CD4-positive, alpha-beta T cell (primary cell): ENCODE data around the gene CAMTA1. TPM values are rescaled to one million over a fixed set of nuclear protein-coding genes. Genes with fewer than 3 reads are reported as not detected.

ENCODE experiments used
- ATAC-seq: fragments of 200-7000 bp; cut with Tn5 transposase; one replicate; pipeline ENCODE4 v1.10.0; 2022; ENCODE audit warnings: mild to moderate bottlenecking; ENCODE audit not compliant: poor library complexity
- CTCF ChIA-PET: fragments of 350-600 bp; sonication (Branson Sonifier 250); formaldehyde crosslinking; loops from one replicate; lab custom pipeline; 2021; ENCODE audit warnings: antibody characterized with exemption, inconsistent platforms; lab: Charles Lee
- POLR2A ChIA-PET: fragments of 350-600 bp; sonication (Branson Sonifier 250); formaldehyde crosslinking; loops from one replicate; lab custom pipeline; 2021; ENCODE audit warnings: antibody characterized with exemption, inconsistent platforms; lab: Charles Lee
- DNase-seq, 14 experiments: peaks; one replicate each; pipeline ENCODE4 v3.0.0-alpha.2; 2013 to 2020; ENCODE audit warnings: mixed read lengths in 2 of 14
- H3K27ac ChIP-seq, 2 donors: one replicate each; pipeline versions ENCODE4 v1.5.1 to v1.7.0; 2013; ENCODE audit warnings: low read length in 2 of 2, low read depth in 1 of 2, mild to moderate bottlenecking in 1 of 2
- H3K27me3 ChIP-seq, 2 experiments: 1 replicate in 1 of 2; 2 replicates in 1 of 2; pipeline versions ENCODE4 v1.6.1 to v1.7.0; 2013; ENCODE audit warnings: low read length in 2 of 2, control low read depth in 1 of 2, mild to moderate bottlenecking in 1 of 2, moderate library complexity in 1 of 2; ENCODE audit not compliant: insufficient read depth in 2 of 2, control insufficient read depth in 1 of 2
- H3K36me3 ChIP-seq: one replicate; pipeline ENCODE4 v1.6.1; 2013; ENCODE audit warnings: low read length, control low read depth; ENCODE audit not compliant: insufficient read depth
- H3K4me1 ChIP-seq: one replicate; pipeline ENCODE4 v1.6.1; 2013; ENCODE audit warnings: low read length, control low read depth; ENCODE audit not compliant: insufficient read depth
- H3K4me3 ChIP-seq: one replicate; pipeline ENCODE4 v1.5.1; 2013; ENCODE audit warnings: mild to moderate bottlenecking, low read length, moderate library complexity
- H3K9me3 ChIP-seq, 2 experiments: 1 replicate in 1 of 2; 2 replicates in 1 of 2; pipeline versions ENCODE4 v1.6.1 to v1.7.0; 2013; ENCODE audit warnings: low read length in 2 of 2, mild to moderate bottlenecking in 2 of 2, control low read depth in 1 of 2, moderate library complexity in 1 of 2; ENCODE audit not compliant: control insufficient read depth in 1 of 2, insufficient read depth in 1 of 2
- H3K27ac Mint-ChIP-seq: one replicate; pipeline ENCODE4 v1.8.0; 2020; ENCODE audit warnings: mixed read lengths
- H3K27me3 Mint-ChIP-seq: one replicate; pipeline ENCODE4 v1.8.0; 2021; ENCODE audit warnings: mixed read lengths
- H3K36me3 Mint-ChIP-seq: one replicate; pipeline ENCODE4 v1.8.0; 2021; ENCODE audit warnings: low read depth, mixed read lengths
- H3K4me1 Mint-ChIP-seq: one replicate; pipeline ENCODE4 v1.8.0; 2021; ENCODE audit warnings: low read depth, mixed read lengths
- H3K4me3 Mint-ChIP-seq: one replicate; pipeline ENCODE4 v1.8.0; 2020; ENCODE audit warnings: mild to moderate bottlenecking, mixed read lengths
- H3K9me3 Mint-ChIP-seq: one replicate; pipeline ENCODE4 v1.8.0; 2020; ENCODE audit warnings: mixed read lengths
- CTCF ChIP-seq: fragments of 200-600 bp; IDR thresholded peaks from one replicate; pipeline ENCODE4 v1.8.0; 2022; ENCODE audit warnings: antibody characterized with exemption, mild to moderate bottlenecking
- intact Hi-C, 2 experiments: fragments of 100-400 bp; cut with DNase I in 1 of 2; cut with micrococcal nuclease in 1 of 2; formaldehyde crosslinking; loops; one replicate each; pipeline versions ENCODE4 v1.15.1 to v1.9.0; 2023 to 2025; cut with DNase I, micrococcal nuclease
- total RNA-seq, 174 experiments: library from RNA in 2 of 174; stranded (reverse) in 2 of 174; gene quantifications; one replicate each; pipeline ENCODE4 v1.2.3 and lab custom pipeline; 2021 to 2026

CAMTA1 gene
- total RNA-seq, 2 experiments from 2014 or later: 38.6 to 39.3 TPM

DNA sequence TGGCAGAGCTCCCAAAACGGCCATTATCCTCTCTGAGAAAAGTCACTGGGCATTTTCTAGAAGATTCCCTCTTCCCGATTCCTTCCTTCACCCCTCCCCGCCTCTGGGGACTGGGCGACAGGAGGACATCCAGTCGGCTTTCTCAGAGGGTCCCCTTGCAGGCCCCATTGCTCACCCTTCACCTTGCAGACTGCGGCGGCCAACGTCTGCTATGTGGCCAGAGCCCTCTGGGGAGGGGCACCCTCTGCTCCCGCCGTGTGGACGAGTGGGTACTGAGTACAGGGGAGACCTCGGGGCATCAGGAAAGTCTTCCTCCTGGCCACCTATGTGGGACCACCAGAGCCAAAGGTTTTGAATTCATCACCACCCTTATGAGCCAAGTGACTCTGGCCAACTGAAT lies 692.3 kb downstream of the CAMTA1 start:
- H3K4me3 ChIP-seq: no peak overlapping the region
- no peaks in the 10 kb centered on the region for H3K36me3 ChIP-seq
- POLR2A ChIA-PET: no interaction called here
- no peak overlapping the region for H3K27ac Mint-ChIP-seq
- no peaks in the 10 kb centered on the region for H3K4me1 Mint-ChIP-seq
- intact Hi-C loops: no loop called here
- H3K9me3 Mint-ChIP-seq: no peaks in the 10 kb centered on the region
- H3K4me3 Mint-ChIP-seq: no peak overlapping the region
- ATAC-seq (no peak), DNase-seq (no peak)
- no peaks in the 10 kb centered on the region for H3K36me3 Mint-ChIP-seq
- no peak for TF ChIP-seq CTCF
- H3K4me1 ChIP-seq: no peaks in the 10 kb centered on the region
- no peak overlapping the region for H3K27ac ChIP-seq
- H3K27me3 Mint-ChIP-seq: no peaks in the 10 kb centered on the region
- CTCF ChIA-PET: no interaction called here
- no peaks in the 10 kb centered on the region for H3K27me3 ChIP-seq
- H3K9me3 ChIP-seq: peaks cover 0 to 11% of the 10 kb centered on the region in 2 experiments

GRCh38 chr1:7478142-7478790 lies 693.0 kb downstream of the CAMTA1 start:
- ChIA-PET CTCF (no interaction called here), POLR2A (no interaction called here)
- Mint-ChIP-seq H3K4me3 (no peak overlapping the region), H3K27me3 (peaks cover 5% of the 10 kb centered on the region), H3K9me3 (no peaks in the 10 kb centered on the region), H3K27ac (no peak overlapping the region), H3K36me3 (no peaks in the 10 kb centered on the region), H3K4me1 (no peaks in the 10 kb centered on the region)
- Histone ChIP-seq H3K4me1 (no peaks in the 10 kb centered on the region), H3K4me3 (no peak overlapping the region), H3K36me3 (no peaks in the 10 kb centered on the region), H3K27me3 (no peaks in the 10 kb centered on the region), H3K9me3 (peaks cover 0 to 11% of the 10 kb centered on the region in 2 experiments), H3K27ac (no peak overlapping the region)
- ATAC-seq (no peak), DNase-seq (no peak)
- no peak for TF ChIP-seq CTCF
- intact Hi-C loops: no loop called here

DNA sequence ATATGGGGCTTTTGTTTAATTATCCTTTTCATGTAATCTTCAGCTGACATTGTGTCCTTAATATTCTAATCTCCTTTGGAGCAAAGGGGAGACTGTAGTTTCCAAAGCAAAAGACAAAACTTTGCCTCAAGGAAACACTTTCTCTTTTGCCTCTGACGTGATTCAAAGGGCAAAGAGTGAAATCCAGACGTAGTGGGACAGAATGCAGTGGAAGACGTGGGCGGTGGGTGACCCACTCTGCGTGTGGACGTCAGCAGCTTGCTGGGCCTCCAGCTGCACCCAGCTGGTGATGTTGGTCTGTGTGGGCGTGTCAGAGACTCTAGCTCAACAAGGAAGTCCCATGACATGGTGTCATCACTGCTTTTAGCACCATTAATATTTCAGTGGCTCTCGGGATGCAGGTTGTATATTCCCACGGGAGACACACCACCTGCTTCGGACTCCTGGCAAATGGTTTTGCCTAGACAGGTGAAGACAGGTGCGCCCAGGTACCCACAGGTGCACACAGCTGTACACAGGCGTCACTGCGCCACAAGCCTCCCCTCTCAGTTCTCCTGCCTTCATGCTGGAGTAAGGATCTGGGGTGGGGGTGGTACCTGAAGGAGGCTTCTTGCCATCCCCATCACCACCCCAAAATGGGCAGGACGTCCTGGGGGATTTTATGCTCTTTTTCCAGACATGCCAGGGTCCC lies 693.7 kb downstream of the CAMTA1 start:
- intact Hi-C loops: no loop called here
- Mint-ChIP-seq H3K4me1 (no peaks in the 10 kb centered on the region), H3K27ac (no peak overlapping the region), H3K27me3 (peaks cover 6% of the 10 kb centered on the region), H3K36me3 (no peaks in the 10 kb centered on the region), H3K9me3 (no peaks in the 10 kb centered on the region), H3K4me3 (no peak overlapping the region)
- ChIA-PET POLR2A (no interaction called here), CTCF (no interaction called here)
- peaks cover 0 to 11% of the 10 kb centered on the region in 2 experiments for H3K9me3 ChIP-seq
- no peaks in the 10 kb centered on the region for H3K4me1 ChIP-seq
- DNase-seq (no peak), ATAC-seq (no peak)
- H3K27me3 ChIP-seq: no peaks in the 10 kb centered on the region
- no peak for TF ChIP-seq CTCF
- H3K36me3 ChIP-seq: no peaks in the 10 kb centered on the region
- no peak overlapping the region for H3K4me3 ChIP-seq
- H3K27ac ChIP-seq: no peak overlapping the region
